Measurements from ENCODE around the gene MYO18A. TPM values are rescaled to one million over a fixed set of nuclear protein-coding genes. Genes with fewer than 3 reads are reported as not detected.

The MYO18A gene
- total RNA-seq, 1 donor from 2014 or later, result 11.6 TPM

DNA sequence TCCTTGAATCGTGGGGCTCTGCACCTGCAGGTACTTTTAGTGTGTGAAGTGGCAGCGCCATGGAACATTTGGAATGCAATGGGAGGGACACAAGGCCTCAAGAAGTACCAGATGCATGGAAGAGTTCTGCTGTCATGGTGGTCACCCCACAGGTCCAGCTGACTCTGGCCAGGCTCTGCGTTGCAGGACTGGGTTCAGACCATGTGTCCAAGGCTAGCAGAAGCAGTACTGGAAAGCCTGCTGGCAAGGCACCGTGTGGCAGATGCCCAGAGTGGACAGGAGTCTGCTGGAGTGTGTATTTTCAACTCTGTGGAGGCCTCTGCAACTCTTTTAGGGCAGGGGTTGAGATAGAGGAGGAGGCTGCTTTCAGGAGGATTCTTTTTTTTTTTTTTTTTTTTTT, 135.2 kb downstream of the MYO18A start:
- Mint-ChIP-seq H3K4me1 (peaks cover 81% of the 10 kb centered on the region), H3K27me3 (ENCODE audit: insufficient read depth, low read depth) (peaks cover 55% of the 10 kb centered on the region), H3K4me3 (no peak overlapping the region), H3K27ac (no peak overlapping the region), H3K9me3 (peaks cover 3% of the 10 kb centered on the region), H3K36me3 (no peaks in the 10 kb centered on the region)
- no peak overlapping the region for H3K4me2 ChIP-seq
- H3K27me3 ChIP-seq, result no peaks in the 10 kb centered on the region
- H3K36me3 ChIP-seq, result no peaks in the 10 kb centered on the region
- peaks cover 39% of the 10 kb centered on the region for H3K4me1 ChIP-seq
- TF ChIP-seq EZH2phosphoT487 (IDR thresholded peaks at IDR 0.05), result no peak
- TF ChIP-seq, protein P1, sequence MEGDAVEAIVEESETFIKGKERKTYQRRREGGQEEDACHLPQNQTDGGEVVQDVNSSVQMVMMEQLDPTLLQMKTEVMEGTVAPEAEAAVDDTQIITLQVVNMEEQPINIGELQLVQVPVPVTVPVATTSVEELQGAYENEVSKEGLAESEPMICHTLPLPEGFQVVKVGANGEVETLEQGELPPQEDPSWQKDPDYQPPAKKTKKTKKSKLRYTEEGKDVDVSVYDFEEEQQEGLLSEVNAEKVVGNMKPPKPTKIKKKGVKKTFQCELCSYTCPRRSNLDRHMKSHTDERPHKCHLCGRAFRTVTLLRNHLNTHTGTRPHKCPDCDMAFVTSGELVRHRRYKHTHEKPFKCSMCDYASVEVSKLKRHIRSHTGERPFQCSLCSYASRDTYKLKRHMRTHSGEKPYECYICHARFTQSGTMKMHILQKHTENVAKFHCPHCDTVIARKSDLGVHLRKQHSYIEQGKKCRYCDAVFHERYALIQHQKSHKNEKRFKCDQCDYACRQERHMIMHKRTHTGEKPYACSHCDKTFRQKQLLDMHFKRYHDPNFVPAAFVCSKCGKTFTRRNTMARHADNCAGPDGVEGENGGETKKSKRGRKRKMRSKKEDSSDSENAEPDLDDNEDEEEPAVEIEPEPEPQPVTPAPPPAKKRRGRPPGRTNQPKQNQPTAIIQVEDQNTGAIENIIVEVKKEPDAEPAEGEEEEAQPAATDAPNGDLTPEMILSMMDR (IDR thresholded peaks at IDR 0.05), result no peak
- no peak for TF ChIP-seq EZH2 (IDR thresholded peaks at IDR 0.05)
- H2AFZ ChIP-seq (replicated peaks), result no peak overlapping the region
- H3K79me2 ChIP-seq (ENCODE audit: low read depth), result no peaks in the 10 kb centered on the region
- H3K4me3 ChIP-seq, result no peak overlapping the region
- no peak overlapping the region for H3K9ac ChIP-seq
- no peaks in the 10 kb centered on the region for H4K20me1 ChIP-seq (ENCODE audit: low read depth)
- no peak for DNase-seq (ENCODE audit: low spot score)
- no peaks in the 10 kb centered on the region for H3K9me3 ChIP-seq (ENCODE audit: low read depth)
- H3K27ac ChIP-seq, result no peak overlapping the region
- H3F3A ChIP-seq (ENCODE audit: low read depth), result peaks cover 52% of the 10 kb centered on the region

DNA sequence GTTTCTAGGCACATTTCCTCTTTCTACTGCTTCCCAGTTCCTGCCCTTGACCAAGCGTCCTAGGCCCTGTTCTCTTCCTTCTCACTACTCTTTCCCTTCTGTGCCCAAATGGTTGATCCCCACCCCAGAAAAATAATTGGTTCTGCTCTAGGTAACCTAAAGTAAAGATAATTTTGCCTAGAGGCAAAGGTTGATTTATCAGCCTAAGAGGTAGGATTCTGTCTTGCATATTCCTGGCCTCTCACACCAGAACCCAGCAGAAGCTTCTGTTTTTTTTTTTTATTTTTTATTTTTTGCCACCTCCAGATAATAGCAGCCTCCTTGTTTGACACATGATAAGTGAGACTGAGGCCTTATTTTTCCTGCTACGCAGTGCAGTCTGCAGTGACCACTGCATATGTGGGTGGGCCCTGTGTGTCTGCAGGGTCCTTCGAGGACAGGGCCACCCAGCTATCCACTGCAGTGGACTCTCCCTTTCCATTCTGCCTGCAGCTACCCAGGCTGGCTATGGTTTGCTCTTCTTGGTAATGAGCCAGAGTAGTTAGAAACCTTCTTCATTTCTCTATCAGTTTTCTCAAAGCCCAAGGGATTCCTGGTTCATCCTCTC, 136.6 kb downstream of the MYO18A start:
- no peak overlapping the region for H3K4me3 ChIP-seq
- DNase-seq (ENCODE audit: low spot score), result no peak
- H3K9me3 ChIP-seq (ENCODE audit: low read depth), result no peaks in the 10 kb centered on the region
- Mint-ChIP-seq H3K9me3 (peaks cover 3% of the 10 kb centered on the region), H3K36me3 (no peaks in the 10 kb centered on the region), H3K4me1 (peaks cover 70% of the 10 kb centered on the region), H3K27me3 (ENCODE audit: insufficient read depth, low read depth) (peaks cover 47% of the 10 kb centered on the region), H3K27ac (peak overlapping the region; percentile 27), H3K4me3 (peak overlapping the region; percentile 24)
- no peaks in the 10 kb centered on the region for H3K27me3 ChIP-seq
- H3K4me1 ChIP-seq, result peaks cover 45% of the 10 kb centered on the region
- no peak overlapping the region for H3K9ac ChIP-seq
- H3F3A ChIP-seq (ENCODE audit: low read depth), result peaks cover 63% of the 10 kb centered on the region
- TF ChIP-seq EZH2 (IDR thresholded peaks at IDR 0.05), result no peak
- TF ChIP-seq, protein P1 (IDR thresholded peaks at IDR 0.05), result no peak
- TF ChIP-seq EZH2phosphoT487 (IDR thresholded peaks at IDR 0.05), result no peak
- H3K27ac ChIP-seq, result no peak overlapping the region
- no peaks in the 10 kb centered on the region for H4K20me1 ChIP-seq (ENCODE audit: low read depth)
- peak overlapping the region; percentile 71 for H3K4me2 ChIP-seq
- peak overlapping the region; percentile 69 for H2AFZ ChIP-seq (replicated peaks)
- H3K79me2 ChIP-seq (ENCODE audit: low read depth), result no peaks in the 10 kb centered on the region
- no peaks in the 10 kb centered on the region for H3K36me3 ChIP-seq

GRCh38 chr17:29042679-29043538, 137.3 kb downstream of the MYO18A start, which contains the start of gene PIPOX:
Gene PIPOX (plus strand): TSS chr17:29043141. CDS start chr17:29043226, 85 bp downstream.
- no peaks in the 10 kb centered on the region for H4K20me1 ChIP-seq (ENCODE audit: low read depth)
- H3K79me2 ChIP-seq (ENCODE audit: low read depth), result no peaks in the 10 kb centered on the region
- H3K9ac ChIP-seq, result no peak within 1 kb of the TSS
- H3K4me3 ChIP-seq, result peak within 1 kb of the TSS; percentile 26
- TF ChIP-seq EZH2phosphoT487 (IDR thresholded peaks at IDR 0.05) (no peak), EZH2 (IDR thresholded peaks at IDR 0.05) (no peak)
- TF ChIP-seq, protein P1 (IDR thresholded peaks at IDR 0.05), result peak; percentile 60
- peak within 1 kb of the TSS; percentile 54 for H3K27ac ChIP-seq
- H3K27me3 ChIP-seq, result no peaks in the 10 kb centered on the region
- peaks cover 63% of the 10 kb centered on the region for H3K4me1 Mint-ChIP-seq
- H3K27ac Mint-ChIP-seq, result peak within 1 kb of the TSS; percentile 78
- peaks cover 64% of the 10 kb centered on the region for H3F3A ChIP-seq (ENCODE audit: low read depth)
- DNase-seq (ENCODE audit: low spot score), result peak; percentile 92
- peak within 1 kb of the TSS; percentile 71 for H3K4me2 ChIP-seq
- H3K4me1 ChIP-seq, result peaks cover 45% of the 10 kb centered on the region
- H3K27me3 Mint-ChIP-seq (ENCODE audit: insufficient read depth, low read depth), result peaks cover 45% of the 10 kb centered on the region
- H3K9me3 Mint-ChIP-seq, result peaks cover 3% of the 10 kb centered on the region
- H3K4me3 Mint-ChIP-seq, result peak within 1 kb of the TSS; percentile 46
- H3K36me3 ChIP-seq, result no peaks in the 10 kb centered on the region
- peak within 1 kb of the TSS; percentile 69 for H2AFZ ChIP-seq (replicated peaks)
- no peaks in the 10 kb centered on the region for H3K9me3 ChIP-seq (ENCODE audit: low read depth)
- H3K36me3 Mint-ChIP-seq, result no peaks in the 10 kb centered on the region
